HCT116 (cell line): ENCODE data around the gene PARP6. TPM values are rescaled to one million over a fixed set of nuclear protein-coding genes. Genes with fewer than 3 reads are reported as not detected.

Source experiments
- ATAC-seq: fragments of 200-7000 bp; cut with Tn5 transposase; 2 replicates; pipeline ENCODE4 v1.9.1; 2020; ENCODE audit warnings: mild to moderate bottlenecking, moderate library complexity
- BruUV-seq: library from RNA; stranded (reverse); fragments of 400-500 nt; replicated peaks from 2 replicates; lab custom pipeline; 2021; lab: Mats Ljungman, UMichigan
- CTCF ChIA-PET: fragments of 300-600 bp; sonication (Branson Sonifier 250); formaldehyde crosslinking; loops from one replicate; lab custom pipeline; 2021; ENCODE audit warnings: antibody characterized with exemption; lab: Charles Lee
- POLR2A ChIA-PET: fragments of 300-600, 350-600 bp; sonication (Branson Sonifier 250); formaldehyde crosslinking; loops from one replicate; lab custom pipeline; 2021; ENCODE audit warnings: antibody characterized with exemption; lab: Charles Lee
- RAD21 ChIA-PET, 2 experiments: fragments of 300-600 bp; sonication (Branson Sonifier 250); formaldehyde crosslinking; loops; one replicate each; lab custom pipeline; 2023; ENCODE audit warnings: low total read pairs in 2 of 2; ENCODE audit not compliant: uncharacterized antibody in 2 of 2, unreplicated experiment in 2 of 2, low non-redundant PET in 1 of 2; lab: Charles Lee
- DNase-seq: peaks from one replicate; pipeline ENCODE4 v3.0.0-alpha.2; 2010; ENCODE audit warnings: low read depth, low spot score
- H2AFZ ChIP-seq: fragments of 200-600 bp; shearing (Covaris generic), sonication (generic); 2 replicates; pipeline ENCODE4 v1.6.1; 2017; ENCODE audit warnings: low read depth, mixed run types, mixed read lengths, antibody characterized with exemption, low read length; ENCODE audit not compliant: poor library complexity, severe bottlenecking
- H3K27ac ChIP-seq: 2 replicates; pipeline ENCODE4 v1.5.1; 2012; ENCODE audit warnings: low read depth, low read length
- H3K27me3 ChIP-seq: fragments of 200-600 bp; sonication (generic); 2 replicates; pipeline ENCODE4 v1.6.1; 2016; ENCODE audit warnings: mixed run types, low read length, mixed read lengths; ENCODE audit not compliant: insufficient read depth
- H3K36me3 ChIP-seq, 2 experiments: fragments of 200-500 bp in 1 of 2; fragments of 200-600 bp in 1 of 2; sonication (Bioruptor generic) in 1 of 2; sonication (generic) in 1 of 2; 2 replicates each; pipeline versions ENCODE4 v1.5.1 to v1.6.1; 2014 to 2016; ENCODE audit warnings: low read length in 2 of 2, inconsistent platforms in 1 of 2, mixed read lengths in 1 of 2, mixed run types in 1 of 2; ENCODE audit not compliant: insufficient read depth in 2 of 2, control insufficient read depth in 1 of 2
- H3K4me1 ChIP-seq, 2 experiments: fragments of 200-600 bp in 1 of 2; sonication (generic) in 1 of 2; 2 replicates each; pipeline versions ENCODE4 v1.5.1 to v1.6.1; 2012 to 2017; ENCODE audit warnings: low read length in 2 of 2, inconsistent platforms in 1 of 2, mild to moderate bottlenecking in 1 of 2, mixed read lengths in 1 of 2, mixed run types in 1 of 2, moderate library complexity in 1 of 2; ENCODE audit not compliant: insufficient read depth in 2 of 2, control insufficient read depth in 1 of 2
- H3K4me2 ChIP-seq: fragments of 200-600 bp; sonication (generic); 2 replicates; pipeline ENCODE4 v1.6.1; 2017; ENCODE audit warnings: mixed run types, low read length, mixed read lengths
- H3K4me3 ChIP-seq, 2 experiments: fragments of 200-600 bp in 1 of 2; sonication (generic) in 1 of 2; replicated peaks in 1 of 2; 2 replicates each; pipeline ENCODE4 v1.5.1; 2011 to 2016; ENCODE audit warnings: low read length in 2 of 2, control low read depth in 1 of 2, low read depth in 1 of 2, mild to moderate bottlenecking in 1 of 2, mixed read lengths in 1 of 2, mixed run types in 1 of 2
- H3K79me2 ChIP-seq: fragments of 200-600 bp; sonication (generic); 2 replicates; pipeline ENCODE4 v1.6.1; 2017; ENCODE audit warnings: mild to moderate bottlenecking, mixed run types, low read length, moderate library complexity, mixed read lengths; ENCODE audit not compliant: insufficient read depth
- H3K9ac ChIP-seq: fragments of 200-600 bp; sonication (generic); 2 replicates; pipeline ENCODE4 v1.6.1; 2016; ENCODE audit warnings: low read length, mixed read lengths
- H3K9me2 ChIP-seq: fragments of 200-600 bp; sonication (generic), shearing (Covaris generic); 2 replicates; pipeline ENCODE4 v1.6.1; 2017; ENCODE audit warnings: mixed run types, mild to moderate bottlenecking, moderate library complexity; ENCODE audit not compliant: insufficient read depth
- H3K9me3 ChIP-seq, 2 experiments: fragments of 200-500 bp in 1 of 2; fragments of 200-600 bp in 1 of 2; sonication (Bioruptor generic) in 1 of 2; sonication (generic) in 1 of 2; 2 replicates each; pipeline ENCODE4 v1.6.1; 2014 to 2017; ENCODE audit warnings: low read length in 2 of 2, mixed read lengths in 2 of 2, inconsistent platforms in 1 of 2, low read depth in 1 of 2, mild to moderate bottlenecking in 1 of 2, mixed run types in 1 of 2, moderate library complexity in 1 of 2; ENCODE audit not compliant: control insufficient read depth in 1 of 2, insufficient read depth in 1 of 2
- H4K20me1 ChIP-seq: fragments of 200-600 bp; sonication (generic), shearing (Covaris generic); 2 replicates; pipeline ENCODE4 v1.6.1; 2017; ENCODE audit warnings: mixed run types, mild to moderate bottlenecking, moderate library complexity; ENCODE audit not compliant: insufficient read depth
- CBX3 ChIP-seq: IDR thresholded peaks from 2 replicates; pipeline ENCODE4 v1.6.1; 2012; ENCODE audit warnings: low read depth
- CEBPB ChIP-seq: IDR thresholded peaks from 2 replicates; pipeline ENCODE4 v1.6.1; 2012; ENCODE audit warnings: low read depth
- EZH2 ChIP-seq: fragments of 200-600 bp; sonication (generic); IDR thresholded peaks from 2 replicates; pipeline ENCODE4 v1.6.1; 2017; ENCODE audit warnings: antibody characterized with exemption, mixed run types
- FOSL1 ChIP-seq: IDR thresholded peaks from 2 replicates; pipeline ENCODE4 v1.6.1; 2012; ENCODE audit warnings: low read depth
- SP1 ChIP-seq: IDR thresholded peaks from 2 replicates; pipeline ENCODE4 v1.6.1; 2012; ENCODE audit warnings: low read depth
- SRF ChIP-seq: IDR thresholded peaks from 2 replicates; pipeline ENCODE4 v1.6.1; 2012; ENCODE audit warnings: low read depth
- TCF7L2 ChIP-seq: IDR thresholded peaks from 2 replicates; pipeline ENCODE4 v1.7.0; 2011; ENCODE audit warnings: borderline replicate concordance, inconsistent platforms; ENCODE audit not compliant: insufficient read depth, insufficient read length; ENCODE audit errors: extremely low read depth
- intact Hi-C: fragments of 100-400 bp; cut with micrococcal nuclease; formaldehyde crosslinking; loops from 2 replicates; pipeline ENCODE4 v1.10.0; 2022
- total RNA-seq: library from RNA; stranded (reverse); gene quantifications from one replicate; pipeline ENCODE4 v1.2.1, GENCODE V29; 2021; ENCODE audit not compliant: unreplicated experiment
- TF ChIP-seq, protein P1 (sequence below): IDR thresholded peaks from 2 replicates; pipeline ENCODE4 v1.6.1; 2011; ENCODE audit warnings: mild to moderate bottlenecking, low read length, moderate library complexity; ENCODE audit not compliant: insufficient replicate concordance; ENCODE audit errors: extremely low read depth

PARP6 gene
- total RNA-seq, 1 experiment from 2014 or later, result 67.9 TPM

DNA sequence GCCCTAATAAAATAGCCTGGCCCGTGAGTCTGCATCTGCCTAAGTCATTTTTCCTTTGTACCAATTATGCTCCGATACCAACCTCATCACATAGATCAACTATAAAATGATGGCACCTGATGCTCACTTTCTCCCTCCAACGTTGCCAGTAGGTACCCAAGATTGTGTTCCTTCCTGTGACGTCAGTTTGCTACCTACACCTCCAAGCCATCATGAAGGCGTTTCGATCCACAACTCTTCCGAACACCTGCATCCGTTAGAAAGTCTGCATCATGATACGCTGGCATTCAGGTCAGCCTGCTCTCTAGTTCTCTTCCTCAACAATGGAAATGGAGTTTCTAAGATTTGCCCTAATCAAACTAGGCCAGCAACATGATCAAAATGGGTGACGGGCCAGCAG, 49.1 kb downstream of the PARP6 start:
- DNase-seq, result no peak
- TF ChIP-seq SRF (no peak), TCF7L2 (no peak), CBX3 (no peak), FOSL1 (no peak), CEBPB (no peak), EZH2 (no peak), SP1 (no peak)
- TF ChIP-seq, protein P1, sequence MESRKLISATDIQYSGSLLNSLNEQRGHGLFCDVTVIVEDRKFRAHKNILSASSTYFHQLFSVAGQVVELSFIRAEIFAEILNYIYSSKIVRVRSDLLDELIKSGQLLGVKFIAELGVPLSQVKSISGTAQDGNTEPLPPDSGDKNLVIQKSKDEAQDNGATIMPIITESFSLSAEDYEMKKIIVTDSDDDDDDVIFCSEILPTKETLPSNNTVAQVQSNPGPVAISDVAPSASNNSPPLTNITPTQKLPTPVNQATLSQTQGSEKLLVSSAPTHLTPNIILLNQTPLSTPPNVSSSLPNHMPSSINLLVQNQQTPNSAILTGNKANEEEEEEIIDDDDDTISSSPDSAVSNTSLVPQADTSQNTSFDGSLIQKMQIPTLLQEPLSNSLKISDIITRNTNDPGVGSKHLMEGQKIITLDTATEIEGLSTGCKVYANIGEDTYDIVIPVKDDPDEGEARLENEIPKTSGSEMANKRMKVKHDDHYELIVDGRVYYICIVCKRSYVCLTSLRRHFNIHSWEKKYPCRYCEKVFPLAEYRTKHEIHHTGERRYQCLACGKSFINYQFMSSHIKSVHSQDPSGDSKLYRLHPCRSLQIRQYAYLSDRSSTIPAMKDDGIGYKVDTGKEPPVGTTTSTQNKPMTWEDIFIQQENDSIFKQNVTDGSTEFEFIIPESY, result no peak
- BruUV-seq, result no TSS peak
- Histone ChIP-seq H2AFZ (no peak overlapping the region), H3K9me2 (no peaks in the 10 kb centered on the region), H3K27ac (peak overlapping the region; percentile 0; the same call in 1 of the 2 replicates), H3K27me3 (no peaks in the 10 kb centered on the region), H3K79me2 (peaks cover 100% of the 10 kb centered on the region), H3K36me3 (peaks cover 40 to 67% of the 10 kb centered on the region in 2 experiments), H3K4me2 (peak overlapping the region; percentile 25; the same call in 1 of the 2 replicates), H4K20me1 (peaks cover 68% of the 10 kb centered on the region; the same call in 1 of the 2 replicates), H3K9ac (0 out of 2 replicates have a peak overlapping the region, but pooled peaks have one; percentile 16), H3K4me3 (no peak overlapping the region), H3K9me3 (no peaks in the 10 kb centered on the region), H3K4me1 (peaks cover 48 to 57% of the 10 kb centered on the region in 2 experiments)
- CTCF ChIA-PET, result no interaction called here
- intact Hi-C loops, result loop anchor here (10.0 kb wide), 1 partner anchor 928 kb away; no protein-coding TSS in a partner anchor
- no peak for ATAC-seq
- POLR2A ChIA-PET, result interaction anchor here (1.0 kb wide), 1 partner anchor 8 kb away, joined by 3 read pairs; the partner anchor contains the start of gene PKM
- RAD21 ChIA-PET, result no interaction called here
